Measurements from ENCODE around the gene AFDN. TPM values are rescaled to one million over a fixed set of nuclear protein-coding genes. Genes with fewer than 3 reads are reported as not detected.

AFDN gene
- total RNA-seq, 2 experiments from 2014 or later: 39.0 to 39.3 TPM

DNA sequence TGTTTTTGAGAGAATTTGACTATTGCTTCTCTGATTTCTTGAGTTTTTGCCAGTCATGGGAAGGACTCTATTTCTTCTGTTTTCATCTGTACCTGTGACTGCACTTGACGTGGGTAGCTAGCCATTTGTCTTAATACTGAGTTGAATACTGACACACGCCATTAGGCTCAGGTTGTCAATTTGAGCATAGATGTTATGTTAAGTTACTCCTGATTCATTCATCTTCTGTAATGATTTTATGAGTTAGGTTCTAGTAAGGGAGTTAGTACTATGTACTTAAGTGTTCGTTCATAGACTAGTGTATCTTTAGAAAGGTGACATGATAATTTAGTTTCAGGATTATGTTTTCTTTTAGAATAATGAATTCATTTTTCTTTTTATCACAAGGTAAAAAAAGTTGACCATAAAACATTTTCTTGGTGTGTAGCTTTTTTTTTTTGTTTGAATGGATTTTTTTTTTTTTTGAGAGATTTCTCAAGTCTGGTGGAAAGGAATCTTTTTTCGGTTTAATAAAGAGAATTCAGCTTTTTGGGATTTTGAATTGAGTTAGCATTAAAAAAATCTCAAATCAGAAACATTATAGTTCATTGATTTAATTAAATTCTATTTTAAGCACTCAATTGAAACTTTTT lies 1.7 kb downstream of the AFDN start:
- Mint-ChIP-seq H3K4me3 (peak overlapping the region; percentile 75), H3K36me3 (no peaks in the 10 kb centered on the region), H3K4me1 (ENCODE audit: low read depth) (peaks cover 56% of the 10 kb centered on the region), H3K9me3 (no peaks in the 10 kb centered on the region), H3K27me3 (peaks cover 60% of the 10 kb centered on the region), H3K27ac (no peak overlapping the region)
- CTCF ChIA-PET: interaction anchor here (0.6 to 1.6 kb wide), 3 partner anchors 15 to 477 kb away, joined by 3 to 4 read pairs (median 3); no protein-coding TSS in a partner anchor
- intact Hi-C loops (cut with micrococcal nuclease): no loop called here
- POLR2A ChIA-PET: interaction anchor here (0.6 to 0.8 kb wide), 3 partner anchors 27 to 1201 kb away, joined by 4 to 5 read pairs (median 4); partner anchors contain the start of gene RPS6KA2
- DNase-seq: no peak

- ChIA-PET POLR2A (interaction anchor here (0.6 to 0.8 kb wide), 2 partner anchors 710 to 1202 kb away, joined by 4 to 5 read pairs; partner anchors contain the start of gene RPS6KA2), CTCF (interaction anchor here (1.3 to 1.6 kb wide), 2 partner anchors 26 to 478 kb away, joined by 3 to 4 read pairs; no protein-coding TSS in a partner anchor)
- H3K9me3 Mint-ChIP-seq: no peaks in the 10 kb centered on the region
- no peaks in the 10 kb centered on the region for H3K36me3 Mint-ChIP-seq
- H3K4me3 Mint-ChIP-seq: no peak overlapping the region
- intact Hi-C loops (cut with micrococcal nuclease): no loop called here
- H3K4me1 Mint-ChIP-seq (ENCODE audit: low read depth): peaks cover 60% of the 10 kb centered on the region
- H3K27ac Mint-ChIP-seq: no peak overlapping the region
- no peak for DNase-seq
- H3K27me3 Mint-ChIP-seq: peaks cover 56% of the 10 kb centered on the region
These were observed 2.8 kb downstream of the AFDN start for GRCh38 chr6:167829513-167829912.

DNA sequence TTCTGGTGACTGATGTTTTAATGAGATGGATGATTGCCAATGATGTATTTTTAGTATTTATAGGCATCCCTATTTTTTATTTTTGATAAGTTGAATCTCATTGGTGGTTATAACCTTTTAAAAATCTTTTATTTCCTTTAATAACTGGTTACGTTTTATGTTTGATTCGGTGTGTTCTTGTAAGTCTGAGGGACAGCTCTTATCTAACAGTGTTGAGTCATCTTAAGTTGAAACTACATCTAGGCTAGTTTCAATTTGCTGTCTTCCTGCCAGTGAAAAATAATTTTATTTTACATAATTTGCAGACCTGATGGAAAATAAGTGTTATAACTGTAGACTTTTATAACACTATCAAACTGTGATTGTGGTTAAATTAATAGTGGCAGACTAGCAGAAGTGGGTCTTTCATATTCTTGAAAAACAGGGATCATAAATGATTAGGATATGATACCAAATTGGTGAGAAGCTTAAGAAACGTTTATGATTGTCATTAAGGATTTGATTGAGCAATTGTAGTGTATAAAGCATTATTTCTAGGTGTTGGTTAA lies 4.6 kb downstream of the AFDN start:
- no peak for DNase-seq
- H3K9me3 Mint-ChIP-seq: no peaks in the 10 kb centered on the region
- H3K4me3 Mint-ChIP-seq: peak overlapping the region; percentile 37
- peaks cover 52% of the 10 kb centered on the region for H3K4me1 Mint-ChIP-seq (ENCODE audit: low read depth)
- H3K27ac Mint-ChIP-seq: no peak overlapping the region
- peaks cover 47% of the 10 kb centered on the region for H3K27me3 Mint-ChIP-seq
- intact Hi-C loops (cut with micrococcal nuclease): loop anchor here (5.0 kb wide), 1 partner anchor 66 kb away; no protein-coding TSS in a partner anchor
- CTCF ChIA-PET: interaction anchor here (1.3 kb wide), 1 partner anchor 25 kb away, joined by 4 read pairs; no protein-coding TSS in a partner anchor
- POLR2A ChIA-PET: interaction anchor here (1.8 kb wide), 1 partner anchor 24 kb away, joined by 4 read pairs; no protein-coding TSS in a partner anchor
- H3K36me3 Mint-ChIP-seq: no peaks in the 10 kb centered on the region

DNA sequence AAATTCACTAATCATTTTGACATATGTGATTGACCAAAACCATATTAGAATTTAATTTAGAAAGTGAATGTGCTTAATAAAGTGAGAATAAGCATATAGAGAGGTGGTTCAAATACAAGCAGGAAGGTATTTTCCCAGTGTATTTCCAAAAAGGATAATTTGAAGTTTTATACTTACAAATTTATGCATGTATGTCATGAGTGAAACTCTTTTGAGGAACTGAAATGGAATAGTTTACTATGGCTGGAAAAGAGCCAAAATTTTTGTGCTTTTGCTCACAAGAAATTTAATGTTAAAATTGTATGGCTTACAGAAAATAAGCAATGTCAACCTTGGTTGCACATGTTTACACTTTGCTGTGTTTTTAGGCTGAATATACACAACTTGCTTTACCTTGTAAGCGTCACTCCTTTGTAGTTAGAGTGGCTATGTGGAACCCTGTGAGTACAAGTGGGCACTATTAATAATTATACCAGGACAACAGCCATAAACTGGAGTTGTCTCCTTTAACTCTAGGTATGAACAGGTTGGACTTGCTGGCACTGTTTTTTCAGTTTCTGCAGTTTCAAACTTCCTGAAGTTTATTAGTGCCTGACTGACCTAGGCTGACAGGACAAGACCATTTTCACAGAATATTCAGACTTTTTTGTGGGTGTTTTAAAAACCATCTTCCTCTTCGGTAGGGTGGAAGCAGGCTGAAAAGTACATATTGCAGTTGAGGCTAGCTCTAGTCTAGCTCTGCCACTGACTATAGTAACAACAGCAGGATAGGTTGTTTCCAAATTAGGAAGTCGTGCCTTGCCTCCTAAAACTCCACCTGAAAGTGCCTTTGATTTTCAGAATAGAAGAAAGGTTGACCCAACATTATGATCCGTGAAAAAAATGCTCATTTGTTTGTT lies 6.0 kb downstream of the AFDN start:
- Mint-ChIP-seq H3K9me3 (no peaks in the 10 kb centered on the region), H3K27me3 (peaks cover 43% of the 10 kb centered on the region), H3K4me1 (ENCODE audit: low read depth) (peaks cover 50% of the 10 kb centered on the region), H3K27ac (peak overlapping the region; percentile 25), H3K4me3 (peak overlapping the region; percentile 18), H3K36me3 (no peaks in the 10 kb centered on the region)
- intact Hi-C loops (cut with micrococcal nuclease): loop anchor here (1.0 to 5.0 kb wide), 2 partner anchors 25 to 65 kb away; no protein-coding TSS in a partner anchor
- no peak for DNase-seq
- POLR2A ChIA-PET: interaction anchor here (0.9 to 1.8 kb wide), 2 partner anchors 23 kb away, joined by 3 to 4 read pairs; no protein-coding TSS in a partner anchor
- CTCF ChIA-PET: no interaction called here

GRCh38 chr6:167833396-167833763 lies 6.7 kb downstream of the AFDN start:
- DNase-seq: no peak
- H3K9me3 Mint-ChIP-seq: no peaks in the 10 kb centered on the region
- POLR2A ChIA-PET: interaction anchor here (0.9 kb wide), 1 partner anchor 23 kb away, joined by 3 read pairs; no protein-coding TSS in a partner anchor
- H3K27ac Mint-ChIP-seq: peak overlapping the region; percentile 25
- H3K4me1 Mint-ChIP-seq (ENCODE audit: low read depth): peaks cover 45% of the 10 kb centered on the region
- H3K36me3 Mint-ChIP-seq: no peaks in the 10 kb centered on the region
- intact Hi-C loops (cut with micrococcal nuclease): loop anchor here (1.0 to 5.0 kb wide), 2 partner anchors 24 to 64 kb away; no protein-coding TSS in a partner anchor
- peaks cover 39% of the 10 kb centered on the region for H3K27me3 Mint-ChIP-seq
- H3K4me3 Mint-ChIP-seq: peak overlapping the region; percentile 18
- CTCF ChIA-PET: no interaction called here

GRCh38 chr6:167835260-167835659 lies 8.5 kb downstream of the AFDN start:
- peaks cover 29% of the 10 kb centered on the region for H3K4me1 Mint-ChIP-seq (ENCODE audit: low read depth)
- no peaks in the 10 kb centered on the region for H3K36me3 Mint-ChIP-seq
- peaks cover 25% of the 10 kb centered on the region for H3K27me3 Mint-ChIP-seq
- no peaks in the 10 kb centered on the region for H3K9me3 Mint-ChIP-seq
- H3K27ac Mint-ChIP-seq: no peak overlapping the region
- DNase-seq: no peak
- CTCF ChIA-PET: no interaction called here
- POLR2A ChIA-PET: no interaction called here
- H3K4me3 Mint-ChIP-seq: no peak overlapping the region
- intact Hi-C loops (cut with micrococcal nuclease): no loop called here

DNA sequence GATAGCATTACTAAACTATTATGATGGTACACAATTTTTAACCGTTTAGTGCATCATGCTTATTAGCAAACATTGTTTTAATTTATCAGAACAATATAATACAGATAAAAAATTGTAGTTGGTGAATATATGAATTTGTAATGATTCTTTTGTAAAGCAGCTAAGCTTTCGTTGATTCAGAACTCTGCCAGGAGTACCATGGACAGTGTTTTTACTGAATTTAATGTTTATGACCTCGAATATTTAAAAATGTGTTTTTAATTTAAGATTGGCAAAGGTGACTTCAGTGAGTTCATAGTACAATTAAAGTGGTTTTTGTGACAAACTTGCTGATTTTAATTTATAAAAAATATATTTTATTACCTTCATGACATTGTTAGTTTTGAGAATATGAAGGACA lies 10.0 kb downstream of the AFDN start:
- Mint-ChIP-seq H3K4me1 (ENCODE audit: low read depth) (peaks cover 19% of the 10 kb centered on the region), H3K27ac (no peak overlapping the region), H3K27me3 (peaks cover 17% of the 10 kb centered on the region), H3K36me3 (no peaks in the 10 kb centered on the region), H3K4me3 (no peak overlapping the region), H3K9me3 (no peaks in the 10 kb centered on the region)
- POLR2A ChIA-PET: no interaction called here
- CTCF ChIA-PET: no interaction called here
- DNase-seq: no peak
- intact Hi-C loops (cut with micrococcal nuclease): no loop called here

DNA sequence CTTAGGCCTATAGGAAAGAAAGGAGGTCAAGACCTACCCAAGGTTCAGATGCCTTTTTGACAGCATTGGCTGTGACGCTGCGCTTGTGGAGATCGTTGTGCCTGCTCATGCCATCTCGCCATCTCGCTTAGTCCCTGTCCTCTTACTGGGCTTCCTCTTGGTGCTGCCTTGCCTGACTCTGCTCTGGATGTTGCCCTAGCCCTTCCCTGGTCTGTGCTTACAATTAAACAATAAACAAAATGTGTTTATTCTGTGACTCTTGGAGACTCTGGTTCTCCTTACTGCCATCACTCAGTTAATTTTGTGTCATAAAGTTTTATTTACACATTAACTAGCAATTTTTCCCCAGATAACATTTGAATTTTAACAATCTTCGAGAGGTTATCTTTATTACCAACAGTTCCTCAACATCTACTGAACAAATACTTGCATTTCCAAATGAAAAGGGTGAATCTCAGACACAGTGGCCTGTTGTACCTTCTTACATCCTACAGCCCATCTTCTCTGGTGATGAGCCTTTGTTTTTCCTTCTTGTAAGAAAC lies 11.6 kb downstream of the AFDN start:
- intact Hi-C loops (cut with micrococcal nuclease): no loop called here
- CTCF ChIA-PET: no interaction called here
- H3K4me3 Mint-ChIP-seq: no peak overlapping the region

DNA sequence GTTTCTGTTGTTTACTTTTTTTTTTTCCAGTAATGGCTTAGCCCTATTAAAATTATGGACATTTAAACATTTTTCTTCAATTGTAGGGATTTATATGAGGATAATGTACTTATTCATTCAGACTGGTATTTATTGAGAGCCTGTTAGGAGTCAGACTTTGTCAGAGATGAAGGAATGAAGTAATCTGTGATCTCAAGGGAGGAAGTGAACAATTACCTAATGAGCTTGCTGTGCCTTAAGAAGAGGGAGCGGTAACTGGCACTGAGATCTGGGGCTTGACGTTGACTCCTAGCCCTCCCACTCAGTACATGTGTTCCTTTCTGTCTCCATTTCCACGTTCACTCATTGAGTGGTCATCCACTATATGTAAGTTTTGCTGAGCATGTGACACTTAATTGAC lies 12.6 kb downstream of the AFDN start:
- Mint-ChIP-seq H3K9me3 (no peaks in the 10 kb centered on the region), H3K36me3 (no peaks in the 10 kb centered on the region), H3K4me1 (ENCODE audit: low read depth) (peaks cover 4% of the 10 kb centered on the region), H3K27ac (no peak overlapping the region), H3K4me3 (no peak overlapping the region), H3K27me3 (peaks cover 10% of the 10 kb centered on the region)
- no peak for DNase-seq
- intact Hi-C loops (cut with micrococcal nuclease): no loop called here
- POLR2A ChIA-PET: no interaction called here
- CTCF ChIA-PET: no interaction called here

More for the DNA sequence above, 11.6 kb downstream of the AFDN start:
- POLR2A ChIA-PET: no interaction called here
- Mint-ChIP-seq H3K9me3 (no peaks in the 10 kb centered on the region), H3K27ac (no peak overlapping the region), H3K36me3 (no peaks in the 10 kb centered on the region), H3K27me3 (peaks cover 11% of the 10 kb centered on the region), H3K4me1 (ENCODE audit: low read depth) (peaks cover 9% of the 10 kb centered on the region)
- DNase-seq: no peak

- no peak for DNase-seq
- H3K27me3 Mint-ChIP-seq: peaks cover 10% of the 10 kb centered on the region
- intact Hi-C loops (cut with micrococcal nuclease): no loop called here
- H3K27ac Mint-ChIP-seq: no peak overlapping the region
- peaks cover 4% of the 10 kb centered on the region for H3K4me1 Mint-ChIP-seq (ENCODE audit: low read depth)
- H3K36me3 Mint-ChIP-seq: no peaks in the 10 kb centered on the region
- POLR2A ChIA-PET: no interaction called here
- CTCF ChIA-PET: no interaction called here
- no peak overlapping the region for H3K4me3 Mint-ChIP-seq
- no peaks in the 10 kb centered on the region for H3K9me3 Mint-ChIP-seq
These were observed 13.0 kb downstream of the AFDN start for GRCh38 chr6:167839755-167840154.

GRCh38 chr6:167840160-167840525 lies 13.4 kb downstream of the AFDN start:
- Mint-ChIP-seq H3K4me1 (ENCODE audit: low read depth) (peaks cover under 1% of the 10 kb centered on the region), H3K9me3 (no peaks in the 10 kb centered on the region), H3K27ac (no peak overlapping the region), H3K27me3 (peaks cover 8% of the 10 kb centered on the region), H3K36me3 (no peaks in the 10 kb centered on the region), H3K4me3 (no peak overlapping the region)
- no peak for DNase-seq
- ChIA-PET POLR2A (no interaction called here), CTCF (no interaction called here)
- intact Hi-C loops (cut with micrococcal nuclease): no loop called here

Measured in activated CD4-positive, alpha-beta memory T cell treated with anti-CD3 and anti-CD28 coated beads for 36 hours (primary cell).